Measurements from ENCODE around the gene DACT3.

- TF ChIP-seq CTCF (IDR thresholded peaks at IDR 0.05), result no peak
- no peak for TF ChIP-seq EP300 (IDR thresholded peaks at IDR 0.05)
These were observed 23.8 kb downstream of the DACT3 start for GRCh38 chr19:46637224-46637623.

Measured in stomach (tissue), 4 donors.